GM12873 (cell line): ENCODE results near the gene MMP11.

Source experiments
- CTCF ChIP-seq: IDR thresholded peaks from 2 replicates; pipeline ENCODE4 v1.5.1; 2012; ENCODE audit warnings: low read depth, mild to moderate bottlenecking, moderate library complexity, low read length, control low read depth; ENCODE audit not compliant: insufficient read depth; ENCODE audit errors: missing control alignments

The MMP11 gene

GRCh38 chr22:23754220-23754919 lies 18.3 kb upstream of the MMP11 start, which contains the start of gene VPREB3:
TSS of gene VPREB3 (minus strand) at chr22:23754425. CDS start at chr22:23754363, 62 bp downstream.
- TF ChIP-seq CTCF, result no peak

GRCh38 chr22:23754980-23755636 lies 17.5 kb upstream of the MMP11 start:
- no peak for TF ChIP-seq CTCF

- no peak for TF ChIP-seq CTCF
Observed at GRCh38 chr22:23755711-23756110, 16.9 kb upstream of the MMP11 start.

- no peak for TF ChIP-seq CTCF
Observed at GRCh38 chr22:23756891-23757290, 15.8 kb upstream of the MMP11 start.

- no peak for TF ChIP-seq CTCF
Observed at GRCh38 chr22:23759566-23759965, 13.1 kb upstream of the MMP11 start.

GRCh38 chr22:23760056-23760455 lies 12.6 kb upstream of the MMP11 start:
- TF ChIP-seq CTCF, result no peak

- TF ChIP-seq CTCF, result no peak
Observed at GRCh38 chr22:23762842-23763578, 9.6 kb upstream of the MMP11 start, which contains the start of gene C22orf15. TSS of gene C22orf15 (plus strand) at chr22:23762990. CDS start at chr22:23763307, 317 bp downstream.
